Endothelial cell of umbilical vein (primary cell): Measurements from ENCODE around the gene TMEM229B. TPM values are rescaled to one million over a fixed set of nuclear protein-coding genes. Genes with fewer than 3 reads are reported as not detected.

ENCODE experiments used
- BruUV-seq: library from RNA; stranded (reverse); fragments of 400-500 nt; replicated peaks from 2 replicates; lab custom pipeline; 2021; lab: Mats Ljungman, UMichigan
- CTCF ChIA-PET: fragments of 300-600, 350-600 bp; sonication (Branson Sonifier 250); formaldehyde crosslinking; loops from one replicate; lab custom pipeline; 2021; ENCODE audit warnings: antibody characterized with exemption, inconsistent platforms; lab: Charles Lee
- POLR2A ChIA-PET: fragments of 300-600, 350-600 bp; sonication (Branson Sonifier 250); formaldehyde crosslinking; loops from one replicate; lab custom pipeline; 2021; ENCODE audit warnings: antibody characterized with exemption, inconsistent platforms; lab: Charles Lee
- DNase-seq: peaks from one replicate; pipeline ENCODE4 v3.0.0-alpha.2; 2011; ENCODE audit warnings: low read depth, low spot score
- FAIRE-seq: peaks from 2 replicates; lab custom pipeline; 2011; peaks lifted over from hg19 to GRCh38; lab: Jason Lieb, UNC
- H2AFZ ChIP-seq: 2 replicates; pipeline ENCODE4 v1.6.0; 2012; ENCODE audit warnings: low read depth, low read length, control low read depth, inconsistent platforms
- H3K27ac ChIP-seq: 2 replicates; pipeline ENCODE4 v1.5.1; 2011; ENCODE audit warnings: low read depth, mild to moderate bottlenecking, control low read depth, low read length, moderate library complexity; ENCODE audit not compliant: insufficient read depth
- H3K27me3 ChIP-seq, 2 experiments: 2 replicates each; pipeline versions ENCODE4 v1.6.0 to v1.6.1; 2011; ENCODE audit warnings: low read length in 2 of 2, mixed read lengths in 1 of 2; ENCODE audit not compliant: control insufficient read depth in 2 of 2, insufficient read depth in 2 of 2
- H3K36me3 ChIP-seq, 2 experiments: 2 replicates in 1 of 2; 3 replicates in 1 of 2; pipeline ENCODE4 v1.5.1; 2011; ENCODE audit warnings: low read length in 2 of 2, mild to moderate bottlenecking in 1 of 2, moderate library complexity in 1 of 2; ENCODE audit not compliant: control insufficient read depth in 2 of 2, insufficient read depth in 2 of 2; ENCODE audit errors: extremely low read depth in 1 of 2
- H3K4me1 ChIP-seq: 3 replicates; pipeline ENCODE4 v1.5.1; 2011; ENCODE audit warnings: mild to moderate bottlenecking, low read length; ENCODE audit not compliant: control insufficient read depth, insufficient read depth; ENCODE audit errors: extremely low read depth
- H3K4me2 ChIP-seq: 2 replicates; pipeline ENCODE4 v1.6.1; 2011; ENCODE audit warnings: low read length, control low read depth, mixed read lengths; ENCODE audit not compliant: insufficient read depth
- H3K4me3 ChIP-seq, 3 experiments: fragments of 200-600 bp in 1 of 3; sonication (generic), shearing (Covaris generic) in 1 of 3; replicated peaks in 1 of 3; 2 replicates each; pipeline ENCODE4 v1.5.1; 2011 to 2016; ENCODE audit warnings: control low read depth in 3 of 3, low read length in 3 of 3, mild to moderate bottlenecking in 2 of 3, inconsistent platforms in 1 of 3, low read depth in 1 of 3, moderate library complexity in 1 of 3; ENCODE audit not compliant: insufficient read depth in 1 of 3
- H3K79me2 ChIP-seq: 2 replicates; pipeline ENCODE4 v1.6.0; 2012; ENCODE audit warnings: low read length, inconsistent platforms; ENCODE audit not compliant: control insufficient read depth, insufficient read depth
- H3K9ac ChIP-seq: replicated peaks from 2 replicates; pipeline ENCODE3; 2011; ENCODE audit warnings: low read length, control low read depth; ENCODE audit not compliant: insufficient read depth; ENCODE audit errors: extremely low read depth
- H3K9me1 ChIP-seq: replicated peaks from 3 replicates; pipeline ENCODE4 v1.6.0; 2011; ENCODE audit warnings: mild to moderate bottlenecking, low read length; ENCODE audit not compliant: control insufficient read depth, insufficient read depth; ENCODE audit errors: extremely low read depth
- H3K9me3 ChIP-seq: replicated peaks from 2 replicates; pipeline ENCODE4 v1.5.1; 2012; ENCODE audit warnings: low read length, inconsistent platforms; ENCODE audit not compliant: control insufficient read depth, insufficient read depth
- H4K20me1 ChIP-seq: replicated peaks from 2 replicates; pipeline ENCODE3; 2011; ENCODE audit warnings: mild to moderate bottlenecking, low read length; ENCODE audit not compliant: control insufficient read depth, insufficient read depth; ENCODE audit errors: extremely low read depth
- CTCF ChIP-seq, 2 donors: IDR thresholded peaks; 1 replicate in 1 of 2; 2 replicates in 1 of 2; pipeline ENCODE4 v1.5.1; 2011; ENCODE audit warnings: low read length in 2 of 2, mild to moderate bottlenecking in 2 of 2, moderate library complexity in 2 of 2, control low read depth in 1 of 2, inconsistent platforms in 1 of 2, low read depth in 1 of 2; ENCODE audit not compliant: insufficient read depth in 1 of 2; ENCODE audit errors: extremely low read depth in 1 of 2
- EZH2 ChIP-seq: IDR thresholded peaks from 2 replicates; pipeline ENCODE4 v1.6.1; 2012; ENCODE audit warnings: borderline replicate concordance, low read depth, mild to moderate bottlenecking, moderate library complexity, low read length, inconsistent platforms; ENCODE audit not compliant: severe bottlenecking
- GATA2 ChIP-seq: IDR thresholded peaks from 2 replicates; pipeline ENCODE4 v1.7.0; 2011; ENCODE audit warnings: low read depth, mild to moderate bottlenecking, moderate library complexity, mixed read lengths, low read length; ENCODE audit not compliant: insufficient read length, insufficient read depth
- JUN ChIP-seq: IDR thresholded peaks from 2 replicates; pipeline ENCODE4 v1.6.1; 2011; ENCODE audit warnings: borderline replicate concordance, low read depth; ENCODE audit not compliant: insufficient read length, insufficient read depth
- MAX ChIP-seq: IDR thresholded peaks from 2 replicates; pipeline ENCODE4 v1.6.1; 2011; ENCODE audit not compliant: insufficient read depth, insufficient read length
- MYC ChIP-seq: IDR thresholded peaks from one replicate; pipeline ENCODE4 v1.6.1; 2011; ENCODE audit warnings: mild to moderate bottlenecking, low read depth, low read length
- POLR2A ChIP-seq: IDR thresholded peaks from 2 replicates; pipeline ENCODE4 v1.6.1; 2012; ENCODE audit warnings: low read depth, mild to moderate bottlenecking, control low read depth, low read length
- POLR2AphosphoS5 ChIP-seq: IDR thresholded peaks from 2 replicates; pipeline ENCODE4 v1.6.1; 2012; ENCODE audit warnings: low read depth, mild to moderate bottlenecking, control low read depth, low read length, moderate library complexity; ENCODE audit not compliant: insufficient read depth
- dilution Hi-C: fragments of 300-500 bp; cut with MboI; formaldehyde crosslinking; loops from one replicate; pipeline ENCODE4 v1.15.0; 2019; ENCODE audit warnings: low sequenced_read_pairs; ENCODE audit not compliant: extremely low pct_ligation_motif_present
- intact Hi-C: fragments of 100-400 bp; cut with micrococcal nuclease; formaldehyde crosslinking; loops from one replicate; pipeline ENCODE4 v1.10.0; 2022
- polyA plus RNA-seq, 4 experiments: library from polyadenylated mRNA; depleted of rRNA in 3 of 4; stranded (reverse) in 3 of 4; unstranded in 1 of 4; fragments of >200 nt; gene quantifications; 2 replicates each; pipeline versions ENCODE4 v1.2.1 to v1.2.3, GENCODE V29; 2011 to 2012; ENCODE audit warnings: missing spikeins in 1 of 4
- total RNA-seq: library from RNA; stranded (reverse); gene quantifications from 2 replicates; pipeline ENCODE4 v1.2.3, GENCODE V29; 2021

The TMEM229B gene
- total and polyA plus RNA-seq, 2 donors (not counting 3 experiments of a cell fraction or from before 2014, with no cell fraction given): 0.03 TPM; not detected in 1

GRCh38 chr14:67425608-67426007, 62.9 kb downstream of the TMEM229B start:
- no peaks in the 10 kb centered on the region for H4K20me1 ChIP-seq
- intact Hi-C loops: loop anchor here (2.0 to 10.0 kb wide), 2 partner anchors 89 to 107 kb away; partner anchors contain the start of gene PLEKHH1
- FAIRE-seq (no peak), DNase-seq (no peak)
- no peak overlapping the region for H3K9ac ChIP-seq
- H3K36me3 ChIP-seq: no peaks in the 10 kb centered on the region
- no TSS peak for BruUV-seq
- no peak for TF ChIP-seq MAX
- no peak for TF ChIP-seq GATA2
- TF ChIP-seq JUN: no peak
- TF ChIP-seq EZH2: no peak
- TF ChIP-seq POLR2A: no peak
- H2AFZ ChIP-seq: no peak overlapping the region
- no peaks in the 10 kb centered on the region for H3K9me3 ChIP-seq
- dilution Hi-C loops: no loop called here
- no peaks in the 10 kb centered on the region for H3K27me3 ChIP-seq
- POLR2A ChIA-PET: no interaction called here
- CTCF ChIA-PET: interaction anchor here (1.7 to 9.1 kb wide), 9 partner anchors 9 to 277 kb away, joined by 3 to 298 read pairs (median 18); partner anchors contain the start of genes ATP6V1D, EIF2S1, PIGH and PLEK2
- no peak overlapping the region for H3K4me3 ChIP-seq
- H3K27ac ChIP-seq: no peak overlapping the region
- H3K79me2 ChIP-seq: no peaks in the 10 kb centered on the region
- no peaks in the 10 kb centered on the region for H3K9me1 ChIP-seq
- no peak overlapping the region for H3K4me2 ChIP-seq
- H3K4me1 ChIP-seq: peaks cover 2% of the 10 kb centered on the region

GRCh38 chr14:67424539-67424938, 64.0 kb downstream of the TMEM229B start:
- Histone ChIP-seq H3K4me1 (peaks cover 2% of the 10 kb centered on the region), H3K4me3 (no peak overlapping the region), H3K9ac (no peak overlapping the region), H3K79me2 (no peaks in the 10 kb centered on the region), H3K9me3 (no peaks in the 10 kb centered on the region), H2AFZ (peak overlapping the region; percentile 60), H3K9me1 (no peaks in the 10 kb centered on the region), H3K4me2 (no peak overlapping the region), H3K27me3 (no peaks in the 10 kb centered on the region), H4K20me1 (no peaks in the 10 kb centered on the region), H3K27ac (no peak overlapping the region), H3K36me3 (no peaks in the 10 kb centered on the region)
- dilution Hi-C loops (no loop called here), intact Hi-C loops (loop anchor here (10.0 kb wide), 1 partner anchor 90 kb away; no protein-coding TSS in a partner anchor)
- CTCF ChIA-PET: interaction anchor here (0.6 to 9.1 kb wide), 6 partner anchors 12 to 278 kb away, joined by 3 to 298 read pairs (median 3); partner anchors contain the start of genes PLEK2 and RDH12
- no TSS peak for BruUV-seq
- FAIRE-seq (no peak), DNase-seq (no peak)
- no peak for TF ChIP-seq MYC
- TF ChIP-seq POLR2AphosphoS5: no peak
- no peak for TF ChIP-seq GATA2
- no peak for TF ChIP-seq CTCF (IDR thresholded peaks at IDR 0.05; ENCODE audit: extremely low read depth in 1 of 2, insufficient read depth in 1 of 2, low read depth in 1 of 2, low read length in 2 of 2)
- TF ChIP-seq MAX: no peak
- POLR2A ChIA-PET: no interaction called here
